Osteoblast (primary cell): Measurements from ENCODE around the gene PRSS12. TPM values are rescaled to one million over a fixed set of nuclear protein-coding genes. Genes with fewer than 3 reads are reported as not detected.

Source experiments
- DNase-seq: peaks from one replicate; pipeline ENCODE4 v3.0.0; 2011; ENCODE audit warnings: low spot score, mixed read lengths; ENCODE audit not compliant: insufficient read length; ENCODE audit errors: missing footprints
- H2AFZ ChIP-seq: 2 replicates; pipeline ENCODE4 v1.6.0; 2011; ENCODE audit warnings: mild to moderate bottlenecking, low read length
- H3K27ac ChIP-seq: 2 replicates; pipeline ENCODE4 v1.5.1; 2011; ENCODE audit warnings: mild to moderate bottlenecking, low read depth, low read length, moderate library complexity
- H3K27me3 ChIP-seq: 2 replicates; pipeline ENCODE4 v1.6.0; 2012; ENCODE audit warnings: mild to moderate bottlenecking, control low read depth, inconsistent platforms, low read length, moderate library complexity; ENCODE audit not compliant: insufficient read depth
- H3K36me3 ChIP-seq: 2 replicates; pipeline ENCODE4 v1.5.1; 2011; ENCODE audit warnings: mild to moderate bottlenecking, low read length, control low read depth, moderate library complexity; ENCODE audit not compliant: insufficient read depth
- H3K4me1 ChIP-seq: 2 replicates; pipeline ENCODE4 v1.5.1; 2011; ENCODE audit warnings: mild to moderate bottlenecking, low read length, control low read depth, moderate library complexity; ENCODE audit not compliant: insufficient read depth
- H3K4me2 ChIP-seq: 2 replicates; pipeline ENCODE4 v1.6.0; 2011; ENCODE audit warnings: mild to moderate bottlenecking, low read length; ENCODE audit not compliant: insufficient read depth
- H3K4me3 ChIP-seq: fragments of 200-600 bp; sonication (generic); 3 replicates; pipeline ENCODE4 v1.5.1; 2012; ENCODE audit warnings: mild to moderate bottlenecking, low read length, inconsistent platforms; ENCODE audit not compliant: insufficient read depth
- H3K79me2 ChIP-seq: 2 replicates; pipeline ENCODE4 v1.6.0; 2012; ENCODE audit warnings: mild to moderate bottlenecking, low read length, control low read depth, inconsistent platforms; ENCODE audit not compliant: insufficient read depth
- H3K9me3 ChIP-seq: 2 replicates; pipeline ENCODE4 v1.5.1; 2011; ENCODE audit warnings: low read depth, low read length, control low read depth
- H4K20me1 ChIP-seq: 2 replicates; pipeline ENCODE4 v1.6.0; 2012; ENCODE audit warnings: mild to moderate bottlenecking, low read length, control low read depth; ENCODE audit not compliant: insufficient read depth
- CTCF ChIP-seq: IDR thresholded peaks from 2 replicates; pipeline ENCODE4 v1.5.1; 2011; ENCODE audit warnings: mild to moderate bottlenecking, low read depth, low read length, moderate library complexity; ENCODE audit errors: extremely low read depth
- total RNA-seq: library from RNA; depleted of rRNA; stranded (reverse); fragments of >200 nt; gene quantifications from 2 replicates; pipeline ENCODE4 v1.2.3, GENCODE V29; 2012

The PRSS12 gene
- total RNA-seq, 1 donor = 9.4 TPM

- Histone ChIP-seq H3K9me3 (no peaks in the 10 kb centered on the region), H4K20me1 (no peaks in the 10 kb centered on the region), H3K27ac (peak overlapping the region; percentile 67), H3K4me2 (peak overlapping the region; percentile 43), H3K4me3 (no peak overlapping the region), H3K27me3 (no peaks in the 10 kb centered on the region), H3K36me3 (peaks cover 7% of the 10 kb centered on the region), H3K4me1 (peaks cover 19% of the 10 kb centered on the region), H2AFZ (no peak overlapping the region), H3K79me2 (no peaks in the 10 kb centered on the region)
- DNase-seq = no peak
- no peak for TF ChIP-seq CTCF
These were observed 25.1 kb downstream of the PRSS12 start for GRCh38 chr4:118327554-118328241.

GRCh38 chr4:118326585-118326984, 26.2 kb downstream of the PRSS12 start:
- Histone ChIP-seq H2AFZ (no peak overlapping the region), H4K20me1 (no peaks in the 10 kb centered on the region), H3K36me3 (peaks cover 7% of the 10 kb centered on the region), H3K9me3 (no peaks in the 10 kb centered on the region), H3K4me3 (no peak overlapping the region), H3K4me1 (peaks cover 21% of the 10 kb centered on the region), H3K79me2 (no peaks in the 10 kb centered on the region), H3K27ac (no peak overlapping the region), H3K27me3 (no peaks in the 10 kb centered on the region), H3K4me2 (no peak overlapping the region)
- no peak for TF ChIP-seq CTCF
- DNase-seq = no peak

GRCh38 chr4:118325431-118325830, 27.4 kb downstream of the PRSS12 start:
- Histone ChIP-seq H3K4me1 (peaks cover 21% of the 10 kb centered on the region), H4K20me1 (no peaks in the 10 kb centered on the region), H3K4me2 (no peak overlapping the region), H3K79me2 (no peaks in the 10 kb centered on the region), H3K9me3 (no peaks in the 10 kb centered on the region), H2AFZ (no peak overlapping the region), H3K27me3 (no peaks in the 10 kb centered on the region), H3K4me3 (no peak overlapping the region), H3K27ac (no peak overlapping the region), H3K36me3 (peaks cover 4% of the 10 kb centered on the region)
- no peak for TF ChIP-seq CTCF
- DNase-seq = no peak

GRCh38 chr4:118322831-118323502, 29.8 kb downstream of the PRSS12 start:
- TF ChIP-seq CTCF = no peak
- H3K4me3 ChIP-seq = no peak overlapping the region
- no peak for DNase-seq
- no peak overlapping the region for H3K4me2 ChIP-seq
- no peaks in the 10 kb centered on the region for H3K9me3 ChIP-seq
- no peaks in the 10 kb centered on the region for H3K79me2 ChIP-seq
- H3K27ac ChIP-seq = no peak overlapping the region
- H4K20me1 ChIP-seq = no peaks in the 10 kb centered on the region
- H3K36me3 ChIP-seq = peaks cover 6% of the 10 kb centered on the region
- no peaks in the 10 kb centered on the region for H3K27me3 ChIP-seq
- peaks cover 19% of the 10 kb centered on the region for H3K4me1 ChIP-seq
- no peak overlapping the region for H2AFZ ChIP-seq
